Measurements from ENCODE around the gene MAGEF1. TPM values are rescaled to one million over a fixed set of nuclear protein-coding genes. Genes with fewer than 3 reads are reported as not detected.

The MAGEF1 gene
- total RNA-seq, 1 experiment from 2014 or later = 31.9 TPM

DNA sequence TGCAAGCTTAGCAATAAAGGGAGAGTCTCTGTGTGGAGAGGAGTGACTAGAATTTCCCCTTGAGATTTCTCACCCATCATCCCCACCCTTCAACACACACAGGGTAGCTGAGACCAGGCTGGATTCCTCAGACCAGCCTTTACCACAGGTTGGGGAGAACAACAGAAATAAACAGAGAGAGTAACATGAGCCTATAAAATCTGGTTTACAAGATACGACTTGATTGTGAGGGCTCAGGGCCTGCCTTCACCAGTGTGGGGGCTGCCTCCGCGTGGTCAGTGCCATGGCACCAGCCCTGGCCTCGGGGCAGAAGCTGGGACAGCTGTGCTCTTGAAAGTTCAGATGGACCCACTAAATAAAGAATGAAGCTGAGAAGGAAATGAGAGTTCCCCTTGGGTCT lies 14.6 kb upstream of the MAGEF1 start:
- no peak overlapping the region for H3K18ac ChIP-seq (ENCODE audit: insufficient read length, low read depth, low read length)
- H2BK20ac ChIP-seq (ENCODE audit: low read depth, low read length, poor library complexity, severe bottlenecking) = no peak overlapping the region
- no peaks in the 10 kb centered on the region for H3K23me2 ChIP-seq (ENCODE audit: insufficient read length, low read depth, low read length, poor library complexity, severe bottlenecking)
- no peak overlapping the region for H4K91ac ChIP-seq (ENCODE audit: insufficient read length, low read depth, low read length)
- TF ChIP-seq CTCF (conservative IDR thresholded peaks at IDR 0.05) = no peak
- H3T11ph ChIP-seq (ENCODE audit: low read length) = no peak overlapping the region
- WGBS (ENCODE audit: extremely low coverage, insufficient read length, low lambda C conversion rate) = no CpG with 5 or more reads among the region's 4 CpGs
- no peaks in the 10 kb centered on the region for H3K36me3 Mint-ChIP-seq (ENCODE audit: insufficient read depth in 1 of 3, low read depth in 3 of 3)
- H3K23ac ChIP-seq (ENCODE audit: insufficient read length, low read depth, low read length) = no peak overlapping the region
- H3K4me1 Mint-ChIP-seq = peaks cover 2 to 14% of the 10 kb centered on the region in 2 experiments
- H3K27me3 Mint-ChIP-seq (ENCODE audit: low read depth) = peaks cover 5% of the 10 kb centered on the region
- no peaks in the 10 kb centered on the region for H3K79me2 ChIP-seq (ENCODE audit: insufficient read depth, low read length)
- no peak overlapping the region for H2BK12ac ChIP-seq (ENCODE audit: insufficient read length, low read depth, low read length)
- H2AK5ac ChIP-seq (ENCODE audit: insufficient read length, low read length) = no peak overlapping the region
- H3K4me1 ChIP-seq (ENCODE audit: insufficient read depth, low read length) = no peaks in the 10 kb centered on the region; the same call in 1 of the 2 replicates
- no peak overlapping the region for H2BK5ac ChIP-seq (ENCODE audit: insufficient read length, low read length)
- no peaks in the 10 kb centered on the region for H3K27me3 ChIP-seq (ENCODE audit: insufficient read depth, low read length)
- H4K5ac ChIP-seq (ENCODE audit: insufficient read length, low read depth, low read length) = no peak overlapping the region
- no peak overlapping the region for H2BK120ac ChIP-seq (ENCODE audit: low read depth, low read length, poor library complexity, severe bottlenecking)
- H3K4ac ChIP-seq (ENCODE audit: low read depth, low read length) = no peak overlapping the region
- H3K9me3 Mint-ChIP-seq = no peaks in the 10 kb centered on the region
- DNase-seq = no peak
- no peak overlapping the region for H4K8ac ChIP-seq (replicated peaks; ENCODE audit: insufficient read length, low read depth, low read length)
- no peak overlapping the region for H3K56ac ChIP-seq (ENCODE audit: insufficient read length, low read depth, low read length)
- H3K14ac ChIP-seq (ENCODE audit: insufficient read depth, low read length) = no peak overlapping the region
- H2BK15ac ChIP-seq (ENCODE audit: low read depth, low read length) = no peak overlapping the region
- H3K9me3 ChIP-seq (ENCODE audit: control insufficient read depth, low read depth, low read length) = no peaks in the 10 kb centered on the region
- no peak overlapping the region for H3K4me2 ChIP-seq (ENCODE audit: insufficient read depth, insufficient read length, low read length)
- H3K79me1 ChIP-seq (ENCODE audit: insufficient read depth, low read depth, low read length, poor library complexity, severe bottlenecking) = no peaks in the 10 kb centered on the region
- no peaks in the 10 kb centered on the region for H4K20me1 ChIP-seq (ENCODE audit: control insufficient read depth, insufficient read depth, insufficient read length)
- no peak overlapping the region for H3K9ac ChIP-seq (ENCODE audit: extremely low read depth, insufficient read length, low read length)
- H2AFZ ChIP-seq (ENCODE audit: low read length) = no peak overlapping the region
- no peak overlapping the region for H3K4me3 Mint-ChIP-seq
- H3K27ac Mint-ChIP-seq = no peak overlapping the region
- no peak overlapping the region for H3K27ac ChIP-seq (ENCODE audit: insufficient read length, low read depth, low read length)
